Measurements from ENCODE around the gene SBF2. TPM values are rescaled to one million over a fixed set of nuclear protein-coding genes. Genes with fewer than 3 reads are reported as not detected.
"Not testable (repeated sequence)": the region's sequence is repeated elsewhere in the genome, so short reads cannot be mapped to it uniquely, and the experiment has no call there.

Gene SBF2
- total RNA-seq, 4 donors from 2014 or later: 67.5 to 92.9 (median 71.6) TPM

DNA sequence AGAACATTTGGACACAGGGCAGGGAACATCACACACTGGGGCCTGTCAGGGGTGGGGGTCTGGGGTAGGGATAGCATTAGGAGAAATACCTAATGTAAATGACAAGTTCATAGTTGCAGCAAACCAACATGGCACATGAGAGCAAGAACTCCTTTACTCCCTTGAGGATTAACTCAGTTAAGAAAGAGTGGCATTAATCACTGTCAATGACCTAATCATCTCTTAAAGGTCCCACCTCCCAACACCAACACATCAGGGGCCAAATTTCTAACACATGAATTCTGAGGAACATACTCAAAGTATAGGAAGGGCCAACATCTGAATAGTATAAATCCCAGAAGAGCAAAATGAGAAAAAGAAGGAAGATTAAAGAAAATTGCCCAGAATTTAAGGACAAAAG lies 357.3 kb downstream of the SBF2 start:
- Histone ChIP-seq H3K4me3 (replicated peaks in 1 of 3) (no peak overlapping the region), H3K4me1 (no peaks in the 10 kb centered on the region), H3K9me3 (no peaks in the 10 kb centered on the region), H3K27me3 (no peaks in the 10 kb centered on the region), H3K27ac (no peak overlapping the region), H3K36me3 (no peaks in the 10 kb centered on the region)
- no peak for DNase-seq
- TF ChIP-seq, protein P1, sequence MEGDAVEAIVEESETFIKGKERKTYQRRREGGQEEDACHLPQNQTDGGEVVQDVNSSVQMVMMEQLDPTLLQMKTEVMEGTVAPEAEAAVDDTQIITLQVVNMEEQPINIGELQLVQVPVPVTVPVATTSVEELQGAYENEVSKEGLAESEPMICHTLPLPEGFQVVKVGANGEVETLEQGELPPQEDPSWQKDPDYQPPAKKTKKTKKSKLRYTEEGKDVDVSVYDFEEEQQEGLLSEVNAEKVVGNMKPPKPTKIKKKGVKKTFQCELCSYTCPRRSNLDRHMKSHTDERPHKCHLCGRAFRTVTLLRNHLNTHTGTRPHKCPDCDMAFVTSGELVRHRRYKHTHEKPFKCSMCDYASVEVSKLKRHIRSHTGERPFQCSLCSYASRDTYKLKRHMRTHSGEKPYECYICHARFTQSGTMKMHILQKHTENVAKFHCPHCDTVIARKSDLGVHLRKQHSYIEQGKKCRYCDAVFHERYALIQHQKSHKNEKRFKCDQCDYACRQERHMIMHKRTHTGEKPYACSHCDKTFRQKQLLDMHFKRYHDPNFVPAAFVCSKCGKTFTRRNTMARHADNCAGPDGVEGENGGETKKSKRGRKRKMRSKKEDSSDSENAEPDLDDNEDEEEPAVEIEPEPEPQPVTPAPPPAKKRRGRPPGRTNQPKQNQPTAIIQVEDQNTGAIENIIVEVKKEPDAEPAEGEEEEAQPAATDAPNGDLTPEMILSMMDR (IDR thresholded peaks at IDR 0.05): no peak
- no peak for TF ChIP-seq POLR2A (IDR thresholded peaks at IDR 0.05)
- intact Hi-C loops (cut with DNase I): no loop called here

DNA sequence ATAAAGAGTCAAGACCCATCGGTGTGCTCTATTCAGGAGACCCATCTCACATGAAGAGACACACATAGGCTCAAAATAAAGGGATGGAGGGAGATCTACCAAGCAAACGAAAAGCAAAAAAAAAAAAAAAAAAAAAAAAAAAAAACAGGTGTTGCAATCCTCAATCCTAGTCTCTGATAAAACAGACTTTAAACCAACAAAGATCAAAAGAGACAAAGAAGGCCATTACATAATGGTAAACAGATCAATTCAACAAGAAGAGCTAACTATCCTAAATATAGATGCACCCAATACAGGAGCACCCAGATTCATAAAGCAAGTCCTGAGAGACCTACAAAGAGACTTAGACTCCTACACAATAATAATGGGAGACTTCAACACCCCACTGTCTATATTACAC lies 361.2 kb downstream of the SBF2 start:
- H3K27me3 ChIP-seq; intact Hi-C loops (cut with DNase I); H3K36me3 ChIP-seq; H3K9me3 ChIP-seq; H3K4me3 ChIP-seq (replicated peaks in 1 of 3); H3K4me1 ChIP-seq; H3K27ac ChIP-seq; DNase-seq: not testable (repeated sequence)
- WGBS, 2 donors: 86 to 87% methylated on average over 2 of the region's 2 CpGs

DNA sequence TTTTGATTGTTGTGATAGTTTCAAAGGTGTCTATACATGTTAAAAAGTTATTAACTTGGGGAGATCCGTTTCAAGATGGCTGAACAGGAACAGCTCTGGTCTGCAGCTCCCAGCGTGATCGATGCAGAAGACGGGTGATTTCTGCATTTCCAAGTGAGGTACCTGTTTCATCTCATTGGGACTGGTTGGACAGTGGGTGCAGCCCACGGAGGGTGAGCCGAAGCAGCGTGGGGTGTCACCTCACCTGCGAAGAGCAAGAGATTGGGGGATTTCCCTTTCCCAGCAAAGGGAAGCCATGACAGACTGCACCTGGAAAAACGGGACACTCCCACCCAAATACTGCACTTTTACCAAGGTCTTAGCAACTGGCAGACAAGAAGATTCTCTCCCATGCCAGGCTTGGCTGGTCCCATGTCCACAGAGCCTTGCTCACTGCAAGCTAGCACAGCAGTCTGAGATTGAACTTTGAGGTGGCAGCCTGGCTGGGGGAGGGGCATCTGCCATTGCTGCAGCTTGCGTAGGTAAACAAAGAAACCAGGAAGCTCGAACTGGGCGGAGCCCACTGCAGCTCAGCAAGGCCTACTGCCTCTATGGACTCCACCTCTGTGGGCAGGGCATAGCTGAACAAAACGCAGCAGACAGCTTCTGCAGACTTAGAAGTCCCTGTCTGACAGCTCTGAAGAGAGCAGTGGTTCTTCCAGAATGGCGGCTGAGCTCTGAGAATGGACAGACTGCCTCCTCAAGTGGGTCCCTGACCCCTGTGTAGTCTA lies 363.3 kb downstream of the SBF2 start:
- H3K27me3 ChIP-seq; intact Hi-C loops (cut with DNase I); H3K9me3 ChIP-seq; H3K27ac ChIP-seq; H3K36me3 ChIP-seq; H3K4me3 ChIP-seq (replicated peaks in 1 of 3); H3K4me1 ChIP-seq; DNase-seq: not testable (repeated sequence)
- WGBS, 2 donors: 86 to 87% methylated on average over 11 to 14 of the region's 14 CpGs

DNA sequence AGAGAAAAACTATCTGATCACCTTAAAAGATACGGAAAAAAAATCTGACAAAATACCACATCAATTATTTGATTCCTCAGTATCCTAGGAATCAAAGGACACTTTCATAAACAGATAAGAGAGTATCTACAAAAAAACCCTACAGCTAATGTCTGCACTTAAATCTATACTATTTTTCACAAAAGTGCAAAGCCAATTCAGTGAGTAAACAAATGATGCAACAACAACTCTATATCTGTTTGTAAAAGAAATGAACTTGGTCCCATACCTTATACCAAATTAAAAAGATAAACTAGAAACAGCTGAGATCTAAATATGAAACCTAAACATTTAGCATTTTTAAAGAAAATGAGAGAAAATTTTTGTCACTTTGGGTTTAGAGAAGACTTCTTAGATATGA lies 366.3 kb downstream of the SBF2 start:
- no peaks in the 10 kb centered on the region for H3K27me3 ChIP-seq
- 96 to 98% methylated on average over 1 of the region's 1 CpG for WGBS, 2 donors

DNA sequence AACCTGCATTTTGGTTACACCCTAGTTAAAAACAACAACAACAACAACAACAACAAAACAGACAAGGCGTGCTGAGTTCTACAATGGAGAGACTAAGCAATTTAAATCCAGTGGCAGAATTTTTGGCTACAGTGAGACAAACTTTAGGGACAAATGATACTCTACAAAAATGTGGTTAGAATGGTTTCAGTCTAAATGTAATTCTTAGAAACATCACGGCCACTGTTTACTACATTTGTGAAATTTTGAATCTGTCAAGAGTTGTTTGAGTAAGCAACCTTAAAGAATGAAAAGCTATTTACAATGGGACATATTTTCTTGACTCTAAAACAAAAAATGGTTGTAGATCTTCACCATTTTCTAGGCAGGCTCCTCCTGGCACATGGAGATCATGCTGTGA lies 370.7 kb downstream of the SBF2 start:
- intact Hi-C loops (cut with DNase I): no loop called here
- Histone ChIP-seq H3K9me3 (no peaks in the 10 kb centered on the region), H3K27ac (no peak overlapping the region), H3K4me1 (peaks cover 3 to 7% of the 10 kb centered on the region in 2 donors), H3K36me3 (no peaks in the 10 kb centered on the region), H3K27me3 (no peaks in the 10 kb centered on the region), H3K4me3 (replicated peaks in 1 of 3) (no peak overlapping the region)
- no peak for DNase-seq
- 86 to 88% methylated on average over 2 of the region's 2 CpGs for WGBS, 2 donors
- TF ChIP-seq POLR2A (IDR thresholded peaks at IDR 0.05): no peak

More for the DNA sequence above, 366.3 kb downstream of the SBF2 start:
- H3K36me3 ChIP-seq: no peaks in the 10 kb centered on the region
- intact Hi-C loops (cut with DNase I): no loop called here
- peaks cover 1 to 5% of the 10 kb centered on the region in 2 donors for H3K4me1 ChIP-seq
- no peak for DNase-seq
- H3K4me3 ChIP-seq (replicated peaks in 1 of 3): no peak overlapping the region
- TF ChIP-seq, protein P1 (IDR thresholded peaks at IDR 0.05): no peak
- no peak for TF ChIP-seq POLR2A (IDR thresholded peaks at IDR 0.05)
- H3K9me3 ChIP-seq: no peaks in the 10 kb centered on the region
- H3K27ac ChIP-seq: no peak overlapping the region

DNA sequence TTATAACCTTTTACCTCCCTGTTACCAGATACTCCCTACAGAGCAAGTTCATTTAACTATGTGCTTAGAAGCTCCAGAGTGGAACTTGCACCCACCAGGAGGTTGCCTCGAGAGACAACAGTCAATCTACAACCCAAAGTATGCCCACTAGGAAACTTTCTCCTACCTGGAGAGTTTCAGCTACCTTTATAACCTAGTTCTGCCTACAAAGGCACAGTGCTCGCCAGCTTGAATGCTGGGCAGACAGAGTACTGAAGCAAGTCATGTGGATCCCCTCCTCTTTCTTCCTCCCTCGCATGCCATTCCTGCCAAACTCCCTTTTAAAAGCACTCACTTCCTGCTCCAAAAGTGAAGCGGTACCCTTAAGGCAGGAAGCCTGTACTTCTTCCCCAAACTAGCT lies 371.2 kb downstream of the SBF2 start:
- H3K9me3 ChIP-seq: no peaks in the 10 kb centered on the region
- intact Hi-C loops (cut with DNase I): no loop called here
- H3K36me3 ChIP-seq: no peaks in the 10 kb centered on the region
- 13 to 20% methylated on average over 4 of the region's 4 CpGs for WGBS, 2 donors
- TF ChIP-seq POLR2A (IDR thresholded peaks at IDR 0.05): no peak
- H3K4me3 ChIP-seq (replicated peaks in 1 of 3): no peak overlapping the region
- no peaks in the 10 kb centered on the region for H3K27me3 ChIP-seq
- H3K27ac ChIP-seq: no peak overlapping the region
- peaks cover 3 to 7% of the 10 kb centered on the region in 2 donors for H3K4me1 ChIP-seq
- peak; percentile 48 to 51 for DNase-seq

DNA sequence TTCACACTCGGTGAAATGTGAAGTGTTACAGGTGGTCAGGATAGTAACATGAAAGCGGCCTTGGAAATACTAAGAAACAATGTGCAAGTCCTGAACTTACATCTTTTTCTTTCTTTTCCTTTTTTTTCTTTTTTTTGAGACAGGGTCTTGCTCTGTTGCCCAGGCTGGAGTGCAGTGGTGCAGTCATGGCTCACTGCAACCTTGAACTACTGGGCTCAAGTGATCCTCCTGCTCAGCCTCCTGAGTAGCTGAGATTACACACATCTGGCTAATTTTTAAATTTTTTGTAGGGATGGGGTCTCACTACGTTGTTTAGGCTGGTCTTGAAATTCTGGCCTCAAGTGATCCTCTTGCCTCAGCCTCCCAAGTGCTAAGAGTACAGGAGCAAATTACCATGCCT lies 377.5 kb downstream of the SBF2 start:
- Histone ChIP-seq H3K27me3 (no peaks in the 10 kb centered on the region), H3K27ac (no peak overlapping the region), H3K9me3 (no peaks in the 10 kb centered on the region), H3K4me1 (no peaks in the 10 kb centered on the region), H3K4me3 (replicated peaks in 1 of 3) (no peak overlapping the region), H3K36me3 (no peaks in the 10 kb centered on the region)
- intact Hi-C loops (cut with DNase I): no loop called here
- DNase-seq: no peak
- WGBS, 2 donors: 93 to 96% methylated on average over 3 of the region's 3 CpGs
- TF ChIP-seq POLR2A (IDR thresholded peaks at IDR 0.05): no peak
- TF ChIP-seq, protein P1 (IDR thresholded peaks at IDR 0.05): no peak
